Measurements from ENCODE around the gene UFSP2.

- TF ChIP-seq, protein P1, sequence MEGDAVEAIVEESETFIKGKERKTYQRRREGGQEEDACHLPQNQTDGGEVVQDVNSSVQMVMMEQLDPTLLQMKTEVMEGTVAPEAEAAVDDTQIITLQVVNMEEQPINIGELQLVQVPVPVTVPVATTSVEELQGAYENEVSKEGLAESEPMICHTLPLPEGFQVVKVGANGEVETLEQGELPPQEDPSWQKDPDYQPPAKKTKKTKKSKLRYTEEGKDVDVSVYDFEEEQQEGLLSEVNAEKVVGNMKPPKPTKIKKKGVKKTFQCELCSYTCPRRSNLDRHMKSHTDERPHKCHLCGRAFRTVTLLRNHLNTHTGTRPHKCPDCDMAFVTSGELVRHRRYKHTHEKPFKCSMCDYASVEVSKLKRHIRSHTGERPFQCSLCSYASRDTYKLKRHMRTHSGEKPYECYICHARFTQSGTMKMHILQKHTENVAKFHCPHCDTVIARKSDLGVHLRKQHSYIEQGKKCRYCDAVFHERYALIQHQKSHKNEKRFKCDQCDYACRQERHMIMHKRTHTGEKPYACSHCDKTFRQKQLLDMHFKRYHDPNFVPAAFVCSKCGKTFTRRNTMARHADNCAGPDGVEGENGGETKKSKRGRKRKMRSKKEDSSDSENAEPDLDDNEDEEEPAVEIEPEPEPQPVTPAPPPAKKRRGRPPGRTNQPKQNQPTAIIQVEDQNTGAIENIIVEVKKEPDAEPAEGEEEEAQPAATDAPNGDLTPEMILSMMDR (IDR thresholded peaks at IDR 0.05; ENCODE audit: insufficient read depth, low read depth, low read length): no peak
- TF ChIP-seq EZH2 (IDR thresholded peaks at IDR 0.05; ENCODE audit: insufficient read depth, low read length): no peak
Observed at GRCh38 chr4:185395956-185396723, 29.6 kb downstream of the UFSP2 start.
